NCI-H2081 (cell line): ENCODE measurements around the gene RELN.
"Not testable (repeated sequence)": the region's sequence is repeated elsewhere in the genome, so short reads cannot be mapped to it uniquely, and the experiment has no call there.

Experiments
- DNase-seq, 2 experiments: peaks; one replicate each; lab custom pipeline; 2025; lab: John Stamatoyannopoulos, UW

Gene RELN

DNA sequence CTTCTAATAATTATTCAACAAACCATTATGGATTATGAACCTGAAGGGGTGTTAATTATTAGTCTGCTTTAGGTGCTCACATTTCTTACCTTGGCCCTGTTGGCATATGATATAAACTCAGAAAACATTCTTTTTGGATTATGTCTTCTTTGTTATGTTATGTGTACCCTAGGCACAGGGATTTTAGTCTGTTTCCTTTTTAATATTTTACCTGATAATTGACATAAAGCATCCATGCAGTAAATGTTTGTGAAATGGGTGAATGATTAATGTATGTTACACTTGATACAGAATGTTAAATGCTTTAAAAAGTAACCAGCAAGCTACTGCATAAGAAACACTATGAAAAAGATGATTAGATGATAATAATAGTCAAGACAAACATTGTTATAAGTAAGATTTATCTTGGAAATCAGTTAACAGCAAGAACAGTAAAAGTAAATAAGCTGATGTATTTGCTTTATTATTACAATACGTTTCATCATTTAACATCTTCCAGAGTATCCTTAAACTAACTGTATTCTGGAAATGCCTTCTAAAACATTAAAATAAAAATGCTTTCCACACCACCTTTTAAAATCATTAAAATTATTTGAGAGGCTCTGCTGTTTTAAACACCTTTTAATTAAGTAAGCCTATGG lies 204.7 kb downstream of the RELN start:
- no peak for DNase-seq

- no peak for DNase-seq
Observed at GRCh38 chr7:103781409-103781808, 208.0 kb downstream of the RELN start.

DNA sequence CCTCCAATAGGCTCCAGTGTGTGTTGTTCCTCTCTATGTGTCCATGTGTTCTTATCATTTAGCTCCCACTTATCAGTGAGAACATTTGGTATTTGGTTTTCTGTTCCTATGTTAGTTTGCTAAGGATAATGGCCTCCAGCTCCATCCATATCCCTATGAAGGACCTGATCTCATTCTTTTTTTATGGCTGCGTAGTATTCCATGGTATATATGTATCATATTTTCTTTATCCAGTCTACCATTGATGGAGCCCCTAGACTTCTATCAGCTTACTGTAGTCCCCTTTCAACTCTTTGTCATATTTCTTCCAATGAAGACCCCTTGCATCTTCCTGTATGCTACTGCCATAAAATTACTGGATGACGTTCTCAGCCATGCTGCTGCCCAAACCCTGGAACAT lies 208.9 kb downstream of the RELN start:
- DNase-seq, result not testable (repeated sequence)

GRCh38 chr7:103777440-103777839 lies 212.0 kb downstream of the RELN start:
- no peak for DNase-seq

DNA sequence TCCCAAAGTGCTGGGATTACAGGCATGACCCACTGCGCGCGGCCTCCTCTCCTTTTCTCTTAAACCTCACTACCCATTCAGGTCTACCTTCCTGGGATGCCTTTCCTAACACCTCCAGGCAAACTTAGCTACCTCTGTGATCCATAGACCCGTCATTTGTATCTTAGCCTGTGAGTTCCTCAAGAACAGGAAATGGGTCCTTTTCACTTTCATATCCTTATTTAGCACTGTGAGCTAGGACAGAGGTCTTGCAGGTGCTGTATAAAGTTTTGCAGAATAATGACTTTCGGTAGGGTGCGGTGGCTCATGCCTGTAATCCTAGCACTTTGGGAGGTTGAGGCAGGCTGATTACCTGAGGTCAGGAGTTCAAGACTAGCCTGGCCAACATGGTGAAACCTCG lies 215.7 kb downstream of the RELN start:
- DNase-seq, result no peak

- DNase-seq, result no peak
Observed at GRCh38 chr7:103772171-103772773, 217.2 kb downstream of the RELN start.

DNA sequence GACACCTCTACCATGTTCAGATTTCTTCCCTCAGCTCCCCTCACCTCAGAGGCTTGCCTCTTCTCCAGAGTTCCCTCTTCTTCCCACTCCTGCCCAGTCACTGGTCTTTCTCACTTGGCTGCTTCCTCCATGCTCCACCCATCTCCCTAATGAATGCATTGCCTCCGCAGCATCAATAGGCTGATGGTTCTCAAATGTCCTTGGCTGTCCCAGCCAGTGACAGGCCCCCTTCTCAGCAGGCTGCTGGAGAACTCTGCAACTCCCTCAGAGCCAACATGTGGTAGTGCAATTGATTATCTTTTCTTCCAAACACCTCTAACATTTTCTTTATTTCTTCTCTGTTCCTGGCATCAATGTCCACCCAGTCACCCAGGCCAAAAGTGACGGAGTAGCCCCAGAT lies 218.2 kb downstream of the RELN start:
- DNase-seq, result no peak

GRCh38 chr7:103766660-103767059 lies 222.8 kb downstream of the RELN start:
- DNase-seq, result no peak

DNA sequence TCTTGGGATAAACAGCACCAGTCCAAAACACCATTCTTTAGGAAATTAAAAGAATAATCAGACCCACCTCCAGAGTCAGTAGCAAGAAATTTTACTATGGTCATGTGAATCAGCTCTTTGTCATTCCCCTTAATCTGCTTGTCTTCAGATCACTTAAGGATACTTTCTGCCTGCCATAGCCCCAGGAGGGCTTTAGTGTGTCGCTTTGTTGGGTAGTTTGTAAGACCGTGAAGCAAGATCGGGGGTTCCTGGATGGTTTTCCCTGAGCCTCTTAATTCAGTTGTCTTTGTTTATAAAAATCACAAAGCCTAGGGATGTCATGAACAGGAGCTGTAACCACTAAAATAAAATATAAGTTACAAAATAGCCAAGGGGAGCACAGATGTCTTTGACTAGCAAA lies 223.6 kb downstream of the RELN start:
- DNase-seq, result no peak

DNA sequence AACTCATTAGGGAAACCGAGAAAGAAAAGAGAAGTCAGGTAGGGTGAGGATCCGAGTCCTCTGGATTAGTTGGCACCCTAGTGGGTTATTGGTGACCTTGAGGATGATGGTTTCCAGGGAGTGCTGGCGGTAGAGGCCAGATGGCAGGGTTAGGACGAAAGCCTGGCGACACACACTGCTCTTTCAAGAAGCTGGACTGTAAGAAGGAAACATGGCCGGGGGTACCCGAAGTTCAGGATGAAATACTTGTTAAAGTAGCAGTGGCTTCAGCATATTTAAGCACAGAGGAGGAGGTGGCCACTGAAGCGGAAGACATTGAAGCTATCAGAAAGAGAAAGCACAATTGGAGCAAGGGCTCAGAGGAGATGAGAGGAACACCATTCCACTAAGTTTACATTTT lies 224.6 kb downstream of the RELN start:
- DNase-seq, result no peak

DNA sequence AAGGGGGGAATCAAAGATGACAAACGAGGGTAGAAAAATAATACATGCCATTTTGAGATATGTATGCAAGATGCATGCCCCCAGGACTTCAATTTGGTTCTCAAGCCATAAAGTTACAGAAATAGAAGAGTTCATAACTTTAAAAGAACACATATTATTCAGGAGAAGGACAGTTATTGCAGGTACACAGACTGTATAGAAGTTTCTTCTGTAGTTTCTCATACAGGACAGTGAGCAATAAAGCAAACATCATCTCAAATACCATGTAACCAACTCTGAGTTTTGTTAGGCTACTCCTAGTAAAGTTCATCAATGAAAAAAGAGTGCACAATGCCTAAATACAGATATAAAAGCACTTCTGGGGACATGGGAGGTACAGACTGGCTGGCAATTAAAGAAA lies 226.6 kb downstream of the RELN start:
- no peak for DNase-seq

GRCh38 chr7:103762065-103762760 lies 227.2 kb downstream of the RELN start:
- DNase-seq, result no peak

GRCh38 chr7:103752995-103753394 lies 236.5 kb downstream of the RELN start:
- DNase-seq, result no peak

GRCh38 chr7:103751311-103751880 lies 238.1 kb downstream of the RELN start:
- DNase-seq, result no peak

DNA sequence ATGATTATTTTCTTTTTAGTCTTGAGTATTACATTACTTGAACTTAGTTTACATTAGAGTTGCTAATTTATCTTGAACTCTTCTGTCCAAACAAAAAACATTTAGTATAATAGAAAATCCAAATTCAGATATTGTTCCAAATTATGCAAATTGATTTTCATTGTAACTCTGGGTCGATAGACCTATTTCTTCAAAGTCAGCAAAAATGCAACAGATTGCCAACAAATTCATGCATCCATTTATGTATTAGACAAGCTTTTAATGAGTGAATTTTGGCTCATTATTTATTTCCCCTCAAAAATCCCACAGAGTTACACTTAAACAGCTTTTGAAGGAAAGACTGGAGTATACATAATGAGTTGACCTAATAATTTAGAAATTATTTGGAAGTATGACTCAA lies 240.8 kb downstream of the RELN start:
- DNase-seq, result no peak

GRCh38 chr7:103735377-103735776 lies 254.1 kb downstream of the RELN start:
- DNase-seq, result no peak

- no peak for DNase-seq
Observed at GRCh38 chr7:103731169-103731568, 258.3 kb downstream of the RELN start.

GRCh38 chr7:103729026-103729425 lies 260.4 kb downstream of the RELN start:
- DNase-seq, result no peak

- no peak for DNase-seq
Observed at GRCh38 chr7:103727982-103728610, 261.4 kb downstream of the RELN start.

DNA sequence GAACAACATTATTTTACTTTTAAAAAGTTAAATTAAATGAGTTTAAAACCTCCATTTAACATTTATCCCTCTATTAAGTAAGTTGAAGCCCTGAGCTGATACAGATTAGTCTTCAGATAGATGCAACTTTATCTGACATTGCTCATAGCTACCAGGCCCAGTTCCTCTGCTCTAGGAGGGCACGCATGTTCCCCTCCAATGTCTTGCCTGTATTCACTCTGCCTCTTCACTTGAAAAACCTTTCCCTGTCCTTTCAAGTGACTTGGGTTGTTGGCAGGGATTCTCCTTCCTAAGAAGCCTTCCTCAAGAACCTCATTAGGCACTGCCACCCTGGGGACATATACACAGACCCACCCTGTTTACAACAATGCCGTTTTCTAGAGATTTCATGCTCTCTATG lies 270.4 kb downstream of the RELN start:
- DNase-seq, result no peak

- no peak for DNase-seq
Observed at GRCh38 chr7:103718482-103719061, 270.9 kb downstream of the RELN start.

GRCh38 chr7:103717574-103717973 lies 271.9 kb downstream of the RELN start:
- DNase-seq, result no peak
